ENCODE data around the gene ZDHHC8. TPM values are rescaled to one million over a fixed set of nuclear protein-coding genes. Genes with fewer than 3 reads are reported as not detected.
A peak's percentile ranks its signal among the peaks of the same experiment; 100 is the strongest.

Gene ZDHHC8
- total RNA-seq, 1 experiment from 2014 or later: 51.7 TPM

DNA sequence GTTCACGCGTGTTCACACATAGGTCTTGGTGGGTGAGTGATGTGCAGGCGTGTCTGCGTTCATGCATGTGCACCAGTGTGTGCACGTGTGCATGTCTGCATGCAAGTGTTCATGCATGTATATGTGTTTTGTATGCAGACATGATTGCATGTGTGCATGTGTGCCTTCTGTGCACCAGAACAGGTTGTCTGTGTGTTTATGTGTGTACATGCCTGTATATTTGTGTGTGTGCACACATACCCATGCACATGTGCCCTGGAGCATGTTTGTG is 4.9 kb downstream of the ZDHHC8 start:
- no peak overlapping the region for H2AFZ ChIP-seq (ENCODE audit: low read length)
- H3K9ac ChIP-seq (ENCODE audit: extremely low read depth, insufficient read length, low read length): no peak overlapping the region
- no peak overlapping the region for H2BK5ac ChIP-seq (ENCODE audit: insufficient read length, low read length)
- Mint-ChIP-seq H3K27ac (no peak overlapping the region), H3K4me1 (peaks cover 2 to 3% of the 10 kb centered on the region in 2 experiments; a peak in 1 of 4 replicates), H3K36me3 (ENCODE audit: insufficient read depth in 1 of 3, low read depth in 3 of 3) (no peaks in the 10 kb centered on the region; a peak in 2 of 7 replicates), H3K9me3 (no peaks in the 10 kb centered on the region), H3K27me3 (ENCODE audit: low read depth) (no peaks in the 10 kb centered on the region), H3K4me3 (no peak overlapping the region)
- no peak overlapping the region for H3K4me2 ChIP-seq (ENCODE audit: insufficient read depth, insufficient read length, low read length)
- H3K4me1 ChIP-seq (ENCODE audit: insufficient read depth, low read length): no peaks in the 10 kb centered on the region
- H4K20me1 ChIP-seq (ENCODE audit: control insufficient read depth, insufficient read depth, insufficient read length): peaks cover 3% of the 10 kb centered on the region
- no peak overlapping the region for H4K8ac ChIP-seq (replicated peaks; ENCODE audit: insufficient read length, low read depth, low read length)
- no peak overlapping the region for H2BK15ac ChIP-seq (ENCODE audit: low read depth, low read length)
- no peak overlapping the region for H3K27ac ChIP-seq (ENCODE audit: insufficient read length, low read depth, low read length)
- peak overlapping the region; percentile 8 for H3K56ac ChIP-seq (ENCODE audit: insufficient read length, low read depth, low read length)
- TF ChIP-seq CTCF (conservative IDR thresholded peaks at IDR 0.05): no peak
- H3K9me3 ChIP-seq (ENCODE audit: control insufficient read depth, low read depth, low read length): no peaks in the 10 kb centered on the region
- H2BK20ac ChIP-seq (ENCODE audit: low read depth, low read length, poor library complexity, severe bottlenecking): no peak overlapping the region
- no CpG with 5 or more reads among the region's 5 CpGs for WGBS (ENCODE audit: extremely low coverage, insufficient read length, low lambda C conversion rate)
- H3K27me3 ChIP-seq (ENCODE audit: insufficient read depth, low read length): no peaks in the 10 kb centered on the region
- H2BK12ac ChIP-seq (ENCODE audit: insufficient read length, low read depth, low read length): no peak overlapping the region
- no peak overlapping the region for H3K23ac ChIP-seq (ENCODE audit: insufficient read length, low read depth, low read length)
- no peak overlapping the region for H3K14ac ChIP-seq (ENCODE audit: insufficient read depth, low read length)
- H3K79me2 ChIP-seq (ENCODE audit: insufficient read depth, low read length): no peaks in the 10 kb centered on the region; the same call in 1 of the 2 replicates
- H3K79me1 ChIP-seq (ENCODE audit: insufficient read depth, low read depth, low read length, poor library complexity, severe bottlenecking): no peaks in the 10 kb centered on the region
- H4K5ac ChIP-seq (ENCODE audit: insufficient read length, low read depth, low read length): no peak overlapping the region
- no peak overlapping the region for H4K91ac ChIP-seq (ENCODE audit: insufficient read length, low read depth, low read length)
- H3T11ph ChIP-seq (ENCODE audit: low read length): no peak overlapping the region
- H2AK5ac ChIP-seq (ENCODE audit: insufficient read length, low read length): no peak overlapping the region
- H3K18ac ChIP-seq (ENCODE audit: insufficient read length, low read depth, low read length): no peak overlapping the region
- DNase-seq: no peak
- peaks cover 4% of the 10 kb centered on the region for H3K23me2 ChIP-seq (ENCODE audit: insufficient read length, low read depth, low read length, poor library complexity, severe bottlenecking)
- no peak overlapping the region for H3K4ac ChIP-seq (ENCODE audit: low read depth, low read length)
- no peak overlapping the region for H2BK120ac ChIP-seq (ENCODE audit: low read depth, low read length, poor library complexity, severe bottlenecking)
